COLO668 (cell line): Measurements from ENCODE around the gene XPNPEP2.

Experiments used
- DNase-seq: peaks from one replicate; lab custom pipeline; 2025; ENCODE audit not compliant: unreplicated experiment; lab: John Stamatoyannopoulos, UW

The XPNPEP2 gene

GRCh38 chrX:129793604-129794191 is 54.9 kb downstream of the XPNPEP2 start:
- no peak for DNase-seq

GRCh38 chrX:129795584-129795983 is 56.8 kb downstream of the XPNPEP2 start:
- no peak for DNase-seq

- DNase-seq = no peak
Observed at GRCh38 chrX:129797251-129797906, 58.6 kb downstream of the XPNPEP2 start.

GRCh38 chrX:129798456-129798855 is 59.7 kb downstream of the XPNPEP2 start:
- no peak for DNase-seq

GRCh38 chrX:129798888-129799287 is 60.1 kb downstream of the XPNPEP2 start:
- no peak for DNase-seq

GRCh38 chrX:129800186-129800585 is 61.4 kb downstream of the XPNPEP2 start:
- DNase-seq = no peak

GRCh38 chrX:129802863-129803262 is 64.1 kb downstream of the XPNPEP2 start:
- DNase-seq = no peak

- no peak for DNase-seq
Observed at GRCh38 chrX:129804806-129805205, 66.0 kb downstream of the XPNPEP2 start.

GRCh38 chrX:129808158-129808828 is 69.5 kb downstream of the XPNPEP2 start:
- DNase-seq = no peak

GRCh38 chrX:129808829-129809796 is 70.3 kb downstream of the XPNPEP2 start:
- no peak for DNase-seq

GRCh38 chrX:129813662-129814368 is 75.0 kb downstream of the XPNPEP2 start:
- no peak for DNase-seq

- no peak for DNase-seq
Observed at GRCh38 chrX:129818123-129818522, 79.3 kb downstream of the XPNPEP2 start.
